OCI-LY3 (cell line): Measurements from ENCODE around the gene CDC42EP2.
A peak's percentile ranks its signal among the peaks of the same experiment; 100 is the strongest.

ENCODE experiments used
- H2AFZ ChIP-seq: fragments of 200-600, 300-600 bp; shearing (Covaris generic); 2 replicates; pipeline ENCODE4 v1.6.0; 2014; ENCODE audit warnings: antibody characterized with exemption, low read depth, low read length
- H3K27ac ChIP-seq: fragments of 200-600, 300-600 bp; sonication (generic); 2 replicates; pipeline ENCODE4 v1.5.1; 2014; ENCODE audit warnings: mild to moderate bottlenecking, low read length, moderate library complexity, mixed read lengths
- H3K27me3 ChIP-seq: fragments of 200-600, 300-600 bp; sonication (generic); 2 replicates; pipeline ENCODE4 v1.6.1; 2014; ENCODE audit warnings: low read depth, low read length, mixed read lengths
- H3K36me3 ChIP-seq: fragments of 200-600, 300-600 bp; sonication (generic); replicated peaks from 2 replicates; pipeline ENCODE3; 2014; ENCODE audit warnings: low read depth, low read length, mixed read lengths
- H3K4me1 ChIP-seq: fragments of 300-600, 200-600 bp; sonication (generic); 2 replicates; pipeline ENCODE4 v1.6.1; 2014; ENCODE audit warnings: low read length, mixed read lengths
- H3K4me2 ChIP-seq: fragments of 200-600, 300-600 bp; sonication (generic); 2 replicates; pipeline ENCODE4 v1.6.1; 2014; ENCODE audit warnings: low read length, mixed read lengths
- H3K4me3 ChIP-seq: fragments of 300-600, 200-600 bp; sonication (generic); 2 replicates; pipeline ENCODE4 v1.5.1; 2014; ENCODE audit warnings: antibody characterized with exemption, mild to moderate bottlenecking, low read length, moderate library complexity
- H3K79me2 ChIP-seq: fragments of 300-600, 200-600 bp; shearing (Covaris generic); 2 replicates; pipeline ENCODE4 v1.6.1; 2014; ENCODE audit warnings: mild to moderate bottlenecking, low read length, mixed read lengths
- H3K9ac ChIP-seq: fragments of 300-600, 200-600 bp; shearing (Covaris generic); 2 replicates; pipeline ENCODE4 v1.6.0; 2014; ENCODE audit warnings: mild to moderate bottlenecking, low read length, moderate library complexity
- H3K9me3 ChIP-seq: fragments of 200-600, 300-600 bp; shearing (Covaris generic); 2 replicates; pipeline ENCODE4 v1.6.1; 2014; ENCODE audit warnings: low read length, mixed read lengths; ENCODE audit not compliant: insufficient read depth
- H4K20me1 ChIP-seq: fragments of 200-600, 300-600 bp; sonication (generic); 2 replicates; pipeline ENCODE4 v1.6.1; 2016; ENCODE audit warnings: low read length, mixed read lengths; ENCODE audit not compliant: insufficient read depth
- EZH2phosphoT487 ChIP-seq: fragments of 200-600 bp; shearing (Covaris generic); IDR thresholded peaks from 2 replicates; pipeline ENCODE4 v1.6.1; 2018; ENCODE audit warnings: antibody characterized with exemption, mixed run types, low read depth
- TF ChIP-seq, protein P1 (sequence below): fragments of 200-600, 300-600 bp; sonication (generic); IDR thresholded peaks from 2 replicates; pipeline ENCODE4 v1.5.1; 2014; ENCODE audit warnings: antibody characterized with exemption, low read length, low read depth

CDC42EP2 gene

DNA sequence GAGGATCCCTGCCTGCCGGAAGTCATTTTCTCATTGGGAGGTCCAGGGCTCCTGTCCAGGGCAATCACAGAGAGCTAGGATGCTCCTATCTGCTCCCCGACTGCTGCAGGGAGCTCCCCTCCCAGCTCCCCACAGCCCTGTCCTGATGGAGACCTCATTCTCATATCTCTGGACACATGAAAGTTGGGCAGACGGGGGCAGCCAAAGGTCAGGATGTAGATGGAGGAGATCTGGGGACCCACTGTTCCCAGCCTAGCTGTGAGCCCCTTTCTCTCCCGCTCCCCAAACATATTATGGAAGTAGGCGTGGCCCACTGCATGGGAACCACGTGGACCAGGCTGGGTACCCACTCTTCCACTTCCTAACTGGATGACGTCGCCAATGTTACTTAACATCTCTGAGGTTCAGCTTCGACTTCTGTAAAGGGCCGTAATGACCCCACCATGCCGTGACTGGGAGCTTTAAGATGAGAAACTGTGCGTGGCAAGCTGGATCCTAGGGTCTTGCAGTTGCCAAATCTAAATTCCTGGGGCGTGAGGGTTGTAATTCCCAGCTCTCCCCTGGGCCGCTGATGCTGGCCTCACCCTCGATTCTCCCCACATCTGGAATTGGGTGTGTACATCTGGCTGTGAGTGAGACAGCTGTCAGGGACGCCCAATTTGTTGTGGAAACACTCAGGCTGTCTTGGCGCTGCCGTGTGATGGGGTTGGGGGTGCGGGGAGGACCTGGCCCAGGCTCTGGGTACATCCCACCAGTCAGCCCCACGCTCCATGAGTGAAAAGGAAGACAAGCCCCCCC, 1.8 kb downstream of the CDC42EP2 start:
- no peaks in the 10 kb centered on the region for H3K9me3 ChIP-seq
- H3K27ac ChIP-seq = no peak overlapping the region
- no peaks in the 10 kb centered on the region for H3K79me2 ChIP-seq
- no peak overlapping the region for H3K9ac ChIP-seq
- no peaks in the 10 kb centered on the region for H4K20me1 ChIP-seq
- peak overlapping the region; percentile 82 for H3K4me3 ChIP-seq
- TF ChIP-seq, protein P1, sequence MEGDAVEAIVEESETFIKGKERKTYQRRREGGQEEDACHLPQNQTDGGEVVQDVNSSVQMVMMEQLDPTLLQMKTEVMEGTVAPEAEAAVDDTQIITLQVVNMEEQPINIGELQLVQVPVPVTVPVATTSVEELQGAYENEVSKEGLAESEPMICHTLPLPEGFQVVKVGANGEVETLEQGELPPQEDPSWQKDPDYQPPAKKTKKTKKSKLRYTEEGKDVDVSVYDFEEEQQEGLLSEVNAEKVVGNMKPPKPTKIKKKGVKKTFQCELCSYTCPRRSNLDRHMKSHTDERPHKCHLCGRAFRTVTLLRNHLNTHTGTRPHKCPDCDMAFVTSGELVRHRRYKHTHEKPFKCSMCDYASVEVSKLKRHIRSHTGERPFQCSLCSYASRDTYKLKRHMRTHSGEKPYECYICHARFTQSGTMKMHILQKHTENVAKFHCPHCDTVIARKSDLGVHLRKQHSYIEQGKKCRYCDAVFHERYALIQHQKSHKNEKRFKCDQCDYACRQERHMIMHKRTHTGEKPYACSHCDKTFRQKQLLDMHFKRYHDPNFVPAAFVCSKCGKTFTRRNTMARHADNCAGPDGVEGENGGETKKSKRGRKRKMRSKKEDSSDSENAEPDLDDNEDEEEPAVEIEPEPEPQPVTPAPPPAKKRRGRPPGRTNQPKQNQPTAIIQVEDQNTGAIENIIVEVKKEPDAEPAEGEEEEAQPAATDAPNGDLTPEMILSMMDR = no peak
- TF ChIP-seq EZH2phosphoT487 = no peak
- no peak overlapping the region for H2AFZ ChIP-seq
- H3K36me3 ChIP-seq = no peaks in the 10 kb centered on the region
- H3K4me2 ChIP-seq = peak overlapping the region; percentile 87
- peaks cover 10% of the 10 kb centered on the region for H3K4me1 ChIP-seq
- H3K27me3 ChIP-seq = peaks cover 24% of the 10 kb centered on the region

DNA sequence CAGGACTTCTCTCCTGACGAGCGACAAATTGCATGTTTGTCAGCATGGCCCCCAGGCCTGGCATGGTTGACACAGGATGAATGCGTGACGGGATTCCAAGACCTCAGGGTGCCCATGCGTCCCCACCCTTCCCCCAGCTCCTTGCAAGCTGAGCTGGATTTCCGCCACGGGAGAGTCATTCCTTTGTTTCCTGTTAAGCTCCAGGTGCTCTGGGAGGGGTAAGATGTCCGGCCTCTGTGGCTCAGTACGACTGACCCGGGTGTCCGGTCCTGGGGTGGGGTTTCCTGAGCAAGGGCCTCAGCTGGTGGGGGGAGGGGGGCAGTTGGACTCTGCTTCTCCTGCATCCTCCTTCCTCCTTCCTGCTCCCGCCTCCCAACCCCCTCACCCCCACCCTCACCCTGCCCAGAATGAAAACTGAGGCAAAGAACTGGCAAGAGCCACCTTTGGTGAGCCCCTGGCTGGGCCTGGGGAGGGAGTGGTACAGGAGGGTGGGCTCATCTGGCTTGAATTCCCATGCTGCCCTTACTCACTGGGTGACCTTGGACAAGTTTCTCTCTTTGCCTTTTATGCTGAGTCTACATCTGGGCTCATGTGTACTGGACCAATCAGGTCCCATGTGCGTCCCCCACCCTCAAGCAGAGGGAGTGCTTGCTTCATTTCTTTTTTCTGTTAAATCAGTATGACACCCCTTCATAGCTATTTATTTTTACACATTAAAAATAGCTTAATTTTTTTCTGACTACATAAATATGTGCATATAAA, 2.5 kb downstream of the CDC42EP2 start:
- H3K9ac ChIP-seq = no peak overlapping the region
- peaks cover 24% of the 10 kb centered on the region for H3K27me3 ChIP-seq
- H3K4me1 ChIP-seq = peaks cover 10% of the 10 kb centered on the region
- no peak overlapping the region for H3K4me3 ChIP-seq
- no peak overlapping the region for H3K27ac ChIP-seq
- H2AFZ ChIP-seq = no peak overlapping the region
- H3K36me3 ChIP-seq = no peaks in the 10 kb centered on the region
- no peaks in the 10 kb centered on the region for H3K9me3 ChIP-seq
- H4K20me1 ChIP-seq = no peaks in the 10 kb centered on the region
- no peak overlapping the region for H3K4me2 ChIP-seq
- TF ChIP-seq, protein P1 = no peak; the same call in 1 of the 2 replicates
- TF ChIP-seq EZH2phosphoT487 = no peak
- no peaks in the 10 kb centered on the region for H3K79me2 ChIP-seq

DNA sequence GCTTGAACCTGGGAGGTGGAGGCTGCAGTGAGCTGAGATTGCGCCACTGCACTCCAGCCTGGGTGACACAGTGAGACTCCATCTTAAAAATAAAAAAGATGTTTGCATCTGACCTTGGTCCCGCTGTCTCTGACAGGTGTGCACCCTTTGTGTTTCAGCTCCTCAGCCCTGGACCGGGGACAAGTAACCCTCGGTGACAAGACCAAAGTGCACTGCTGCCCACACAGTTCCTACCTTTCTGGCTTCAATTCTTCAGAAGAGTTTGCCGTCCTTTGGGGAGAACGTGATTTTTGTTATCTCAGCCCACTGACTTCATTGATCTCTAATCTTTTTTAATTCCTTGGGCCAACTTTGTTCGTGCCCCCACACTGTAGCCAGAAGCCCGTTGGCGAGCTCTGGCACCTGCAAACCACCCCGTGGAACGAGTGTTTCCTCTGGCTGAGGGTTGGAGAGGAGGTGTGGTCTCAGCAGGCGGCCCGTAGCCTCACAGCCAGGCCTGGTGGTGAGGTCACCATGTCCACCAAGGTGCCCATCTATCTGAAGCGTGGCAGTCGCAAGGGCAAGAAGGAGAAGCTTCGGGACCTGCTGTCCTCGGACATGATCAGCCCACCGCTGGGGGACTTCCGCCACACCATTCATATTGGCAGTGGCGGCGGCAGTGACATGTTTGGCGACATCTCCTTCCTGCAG, 5.9 kb downstream of the CDC42EP2 start:
- no peak for TF ChIP-seq EZH2phosphoT487
- TF ChIP-seq, protein P1 = no peak
- H3K27ac ChIP-seq = no peak overlapping the region
- H3K4me1 ChIP-seq = peaks cover 8% of the 10 kb centered on the region
- no peaks in the 10 kb centered on the region for H4K20me1 ChIP-seq
- H3K36me3 ChIP-seq = no peaks in the 10 kb centered on the region
- H3K79me2 ChIP-seq = no peaks in the 10 kb centered on the region
- H2AFZ ChIP-seq = no peak overlapping the region
- H3K4me2 ChIP-seq = no peak overlapping the region
- no peaks in the 10 kb centered on the region for H3K9me3 ChIP-seq
- H3K4me3 ChIP-seq = no peak overlapping the region
- no peak overlapping the region for H3K9ac ChIP-seq
- H3K27me3 ChIP-seq = peaks cover 9% of the 10 kb centered on the region

DNA sequence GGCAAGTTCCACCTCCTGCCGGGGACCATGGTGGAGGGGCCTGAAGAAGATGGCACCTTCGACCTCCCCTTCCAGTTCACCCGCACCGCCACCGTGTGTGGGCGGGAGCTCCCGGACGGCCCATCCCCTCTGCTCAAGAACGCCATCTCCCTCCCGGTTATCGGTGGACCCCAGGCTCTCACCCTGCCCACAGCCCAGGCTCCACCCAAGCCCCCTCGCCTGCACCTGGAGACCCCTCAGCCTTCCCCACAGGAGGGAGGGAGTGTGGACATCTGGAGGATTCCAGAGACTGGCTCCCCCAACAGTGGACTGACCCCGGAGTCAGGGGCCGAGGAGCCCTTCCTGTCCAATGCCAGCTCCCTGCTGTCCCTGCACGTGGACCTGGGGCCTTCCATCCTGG, 6.4 kb downstream of the CDC42EP2 start:
- peaks cover 4% of the 10 kb centered on the region for H3K4me1 ChIP-seq
- no peak overlapping the region for H3K4me2 ChIP-seq
- TF ChIP-seq EZH2phosphoT487 = no peak
- H3K9ac ChIP-seq = no peak overlapping the region
- no peak overlapping the region for H2AFZ ChIP-seq
- H3K36me3 ChIP-seq = no peaks in the 10 kb centered on the region
- peaks cover 6% of the 10 kb centered on the region for H3K27me3 ChIP-seq
- no peak overlapping the region for H3K4me3 ChIP-seq
- H3K79me2 ChIP-seq = no peaks in the 10 kb centered on the region
- no peaks in the 10 kb centered on the region for H4K20me1 ChIP-seq
- no peaks in the 10 kb centered on the region for H3K9me3 ChIP-seq
- no peak overlapping the region for H3K27ac ChIP-seq
